SK-N-SH (cell line): ENCODE data around the gene PLEKHA6.

Source experiments
- EP300 ChIP-seq, 2 experiments: IDR thresholded peaks; 2 replicates each; pipeline versions ENCODE4 v1.4.0 to v1.6.1; 2012; ENCODE audit warnings: borderline replicate concordance in 1 of 2, low read depth in 1 of 2, low read length in 1 of 2
- EZH2phosphoT487 ChIP-seq: fragments of 200-600 bp; sonication (generic); IDR thresholded peaks from 2 replicates; pipeline ENCODE4 v1.6.1; 2017; ENCODE audit warnings: low read depth, mixed run types, mild to moderate bottlenecking, antibody characterized with exemption, moderate library complexity, borderline replicate concordance
- FOSL2 ChIP-seq: IDR thresholded peaks from 2 replicates; pipeline ENCODE4 v1.4.0; 2012; ENCODE audit warnings: low read depth, mild to moderate bottlenecking, moderate library complexity, borderline replicate concordance
- FOXJ3 ChIP-seq: sonication (generic); formaldehyde crosslinking; IDR thresholded peaks from 2 replicates; pipeline ENCODE4 v1.5.1; 2020; ENCODE audit warnings: mild to moderate bottlenecking, missing genetic modification reagents
- FOXM1 ChIP-seq: IDR thresholded peaks from 2 replicates; pipeline ENCODE4 v1.4.0; 2012; ENCODE audit warnings: low read depth, mild to moderate bottlenecking
- MXI1 ChIP-seq: IDR thresholded peaks from 2 replicates; pipeline ENCODE4 v1.6.1; 2012; ENCODE audit warnings: mild to moderate bottlenecking, low read depth, low read length, improper control_type of control experiment
- NFIC ChIP-seq: IDR thresholded peaks from 2 replicates; pipeline ENCODE4 v1.4.0; 2012; ENCODE audit warnings: borderline replicate concordance
- POLR2AphosphoS5 ChIP-seq: IDR thresholded peaks from 2 replicates; pipeline ENCODE4 v1.6.1; 2012; ENCODE audit warnings: low read depth, low read length
- SIN3A ChIP-seq: IDR thresholded peaks from 2 replicates; pipeline ENCODE4 v1.6.1; 2012; ENCODE audit warnings: low read depth, mild to moderate bottlenecking, low read length, moderate library complexity, borderline replicate concordance
- TAF1 ChIP-seq: IDR thresholded peaks from 2 replicates; pipeline ENCODE4 v1.6.1; 2012; ENCODE audit warnings: low read depth, mild to moderate bottlenecking, low read length, moderate library complexity, borderline replicate concordance
- YY1 ChIP-seq: IDR thresholded peaks from 2 replicates; pipeline ENCODE4 v1.4.0; 2012; ENCODE audit warnings: low read depth, mild to moderate bottlenecking
- TF ChIP-seq, protein P1 (sequence below): fragments of 200-600 bp; sonication (generic); IDR thresholded peaks from 2 replicates; pipeline ENCODE4 v1.6.1; 2017; ENCODE audit warnings: antibody characterized with exemption, mild to moderate bottlenecking, moderate library complexity
- TF ChIP-seq, protein P2 (sequence below): IDR thresholded peaks from 2 replicates; pipeline ENCODE4 v1.4.0; 2012; ENCODE audit warnings: low read depth, borderline replicate concordance
- TF ChIP-seq, protein P3 (sequence below): IDR thresholded peaks from 2 replicates; pipeline ENCODE4 v1.6.1; 2012; ENCODE audit warnings: mild to moderate bottlenecking, low read depth, low read length, moderate library complexity

DNA sequence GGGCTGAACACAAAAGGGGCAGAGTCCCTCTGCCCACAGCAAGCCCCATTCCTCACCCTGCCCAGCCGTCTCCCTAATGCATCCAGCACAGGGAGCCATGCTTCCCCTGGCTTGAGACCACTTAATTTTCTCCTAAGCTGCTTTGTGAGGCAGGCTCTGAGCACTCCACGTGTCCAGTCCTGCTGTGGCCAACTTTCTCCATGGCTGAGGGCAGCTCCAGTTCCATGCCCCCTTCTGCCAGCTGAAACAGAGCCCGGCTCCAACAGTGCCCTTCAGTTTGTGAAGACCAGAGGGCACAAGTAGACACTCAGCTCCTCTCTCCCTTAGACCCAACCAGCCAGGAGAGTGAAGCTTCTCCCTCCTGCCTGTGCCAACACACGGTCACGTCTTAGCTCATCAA, 33.8 kb downstream of the PLEKHA6 start:
- TF ChIP-seq FOSL2, result no peak
- no peak for TF ChIP-seq NFIC
- TF ChIP-seq MXI1, result no peak
- TF ChIP-seq FOXJ3, result no peak
- no peak for TF ChIP-seq TAF1
- TF ChIP-seq, protein P1, sequence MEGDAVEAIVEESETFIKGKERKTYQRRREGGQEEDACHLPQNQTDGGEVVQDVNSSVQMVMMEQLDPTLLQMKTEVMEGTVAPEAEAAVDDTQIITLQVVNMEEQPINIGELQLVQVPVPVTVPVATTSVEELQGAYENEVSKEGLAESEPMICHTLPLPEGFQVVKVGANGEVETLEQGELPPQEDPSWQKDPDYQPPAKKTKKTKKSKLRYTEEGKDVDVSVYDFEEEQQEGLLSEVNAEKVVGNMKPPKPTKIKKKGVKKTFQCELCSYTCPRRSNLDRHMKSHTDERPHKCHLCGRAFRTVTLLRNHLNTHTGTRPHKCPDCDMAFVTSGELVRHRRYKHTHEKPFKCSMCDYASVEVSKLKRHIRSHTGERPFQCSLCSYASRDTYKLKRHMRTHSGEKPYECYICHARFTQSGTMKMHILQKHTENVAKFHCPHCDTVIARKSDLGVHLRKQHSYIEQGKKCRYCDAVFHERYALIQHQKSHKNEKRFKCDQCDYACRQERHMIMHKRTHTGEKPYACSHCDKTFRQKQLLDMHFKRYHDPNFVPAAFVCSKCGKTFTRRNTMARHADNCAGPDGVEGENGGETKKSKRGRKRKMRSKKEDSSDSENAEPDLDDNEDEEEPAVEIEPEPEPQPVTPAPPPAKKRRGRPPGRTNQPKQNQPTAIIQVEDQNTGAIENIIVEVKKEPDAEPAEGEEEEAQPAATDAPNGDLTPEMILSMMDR, result no peak
- no peak for TF ChIP-seq POLR2AphosphoS5
- TF ChIP-seq, protein P2, sequence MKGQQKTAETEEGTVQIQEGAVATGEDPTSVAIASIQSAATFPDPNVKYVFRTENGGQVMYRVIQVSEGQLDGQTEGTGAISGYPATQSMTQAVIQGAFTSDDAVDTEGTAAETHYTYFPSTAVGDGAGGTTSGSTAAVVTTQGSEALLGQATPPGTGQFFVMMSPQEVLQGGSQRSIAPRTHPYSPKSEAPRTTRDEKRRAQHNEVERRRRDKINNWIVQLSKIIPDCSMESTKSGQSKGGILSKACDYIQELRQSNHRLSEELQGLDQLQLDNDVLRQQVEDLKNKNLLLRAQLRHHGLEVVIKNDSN, result no peak
- TF ChIP-seq EP300 (IDR thresholded peaks at IDR 0.05; ENCODE audit: borderline replicate concordance in 1 of 2, low read depth in 1 of 2, low read length in 1 of 2), result no peak
- TF ChIP-seq FOXM1, result no peak
- TF ChIP-seq YY1, result no peak
- TF ChIP-seq, protein P3, sequence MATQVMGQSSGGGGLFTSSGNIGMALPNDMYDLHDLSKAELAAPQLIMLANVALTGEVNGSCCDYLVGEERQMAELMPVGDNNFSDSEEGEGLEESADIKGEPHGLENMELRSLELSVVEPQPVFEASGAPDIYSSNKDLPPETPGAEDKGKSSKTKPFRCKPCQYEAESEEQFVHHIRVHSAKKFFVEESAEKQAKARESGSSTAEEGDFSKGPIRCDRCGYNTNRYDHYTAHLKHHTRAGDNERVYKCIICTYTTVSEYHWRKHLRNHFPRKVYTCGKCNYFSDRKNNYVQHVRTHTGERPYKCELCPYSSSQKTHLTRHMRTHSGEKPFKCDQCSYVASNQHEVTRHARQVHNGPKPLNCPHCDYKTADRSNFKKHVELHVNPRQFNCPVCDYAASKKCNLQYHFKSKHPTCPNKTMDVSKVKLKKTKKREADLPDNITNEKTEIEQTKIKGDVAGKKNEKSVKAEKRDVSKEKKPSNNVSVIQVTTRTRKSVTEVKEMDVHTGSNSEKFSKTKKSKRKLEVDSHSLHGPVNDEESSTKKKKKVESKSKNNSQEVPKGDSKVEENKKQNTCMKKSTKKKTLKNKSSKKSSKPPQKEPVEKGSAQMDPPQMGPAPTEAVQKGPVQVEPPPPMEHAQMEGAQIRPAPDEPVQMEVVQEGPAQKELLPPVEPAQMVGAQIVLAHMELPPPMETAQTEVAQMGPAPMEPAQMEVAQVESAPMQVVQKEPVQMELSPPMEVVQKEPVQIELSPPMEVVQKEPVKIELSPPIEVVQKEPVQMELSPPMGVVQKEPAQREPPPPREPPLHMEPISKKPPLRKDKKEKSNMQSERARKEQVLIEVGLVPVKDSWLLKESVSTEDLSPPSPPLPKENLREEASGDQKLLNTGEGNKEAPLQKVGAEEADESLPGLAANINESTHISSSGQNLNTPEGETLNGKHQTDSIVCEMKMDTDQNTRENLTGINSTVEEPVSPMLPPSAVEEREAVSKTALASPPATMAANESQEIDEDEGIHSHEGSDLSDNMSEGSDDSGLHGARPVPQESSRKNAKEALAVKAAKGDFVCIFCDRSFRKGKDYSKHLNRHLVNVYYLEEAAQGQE, result no peak
- no peak for TF ChIP-seq SIN3A
- TF ChIP-seq EZH2phosphoT487, result no peak
